Panc1 (cell line): ENCODE measurements around the gene ZNF212.

Source experiments
- CTCF ChIP-seq: fragments of 450-650 bp; IDR thresholded peaks from 2 replicates; pipeline ENCODE4 v1.5.1; 2017; ENCODE audit warnings: mild to moderate bottlenecking
- POLR2AphosphoS5 ChIP-seq: IDR thresholded peaks from 2 replicates; pipeline ENCODE4 v1.6.1; 2012; ENCODE audit warnings: mild to moderate bottlenecking, low read depth, low read length, moderate library complexity
- REST ChIP-seq, 2 experiments: IDR thresholded peaks; 2 replicates each; pipeline ENCODE4 v1.6.1; 2011 to 2012; ENCODE audit warnings: low read depth in 2 of 2, control low read depth in 1 of 2, low read length in 1 of 2, mild to moderate bottlenecking in 1 of 2, moderate library complexity in 1 of 2; ENCODE audit not compliant: insufficient read depth in 1 of 2
- SIN3A ChIP-seq: IDR thresholded peaks from 2 replicates; pipeline ENCODE4 v1.6.1; 2012; ENCODE audit warnings: low read depth, mild to moderate bottlenecking, low read length, moderate library complexity, borderline replicate concordance; ENCODE audit not compliant: insufficient read depth
- TCF7L2 ChIP-seq: IDR thresholded peaks from 2 replicates; pipeline ENCODE4 v1.6.1; 2011; ENCODE audit warnings: mild to moderate bottlenecking, low read depth, low read length, inconsistent platforms

- TF ChIP-seq POLR2AphosphoS5 (no peak), CTCF (no peak), REST (IDR thresholded peaks at IDR 0.05; ENCODE audit: insufficient read depth in 1 of 2, low read depth in 2 of 2, low read length in 1 of 2) (no peak), SIN3A (no peak), TCF7L2 (no peak)
Observed at GRCh38 chr7:149240637-149241036, 1.2 kb downstream of the ZNF212 start.
